Measurements from ENCODE around the gene CNOT6.

GRCh38 chr5:180599590-180599914 lies 105.4 kb downstream of the CNOT6 start:
- no peak for TF ChIP-seq CTCF (IDR thresholded peaks at IDR 0.05)
- no peak for TF ChIP-seq POLR2AphosphoS5 (IDR thresholded peaks at IDR 0.05)

All from transverse colon (tissue), 4 donors.